ENCODE results near the gene SMYD3.

Gene SMYD3

DNA sequence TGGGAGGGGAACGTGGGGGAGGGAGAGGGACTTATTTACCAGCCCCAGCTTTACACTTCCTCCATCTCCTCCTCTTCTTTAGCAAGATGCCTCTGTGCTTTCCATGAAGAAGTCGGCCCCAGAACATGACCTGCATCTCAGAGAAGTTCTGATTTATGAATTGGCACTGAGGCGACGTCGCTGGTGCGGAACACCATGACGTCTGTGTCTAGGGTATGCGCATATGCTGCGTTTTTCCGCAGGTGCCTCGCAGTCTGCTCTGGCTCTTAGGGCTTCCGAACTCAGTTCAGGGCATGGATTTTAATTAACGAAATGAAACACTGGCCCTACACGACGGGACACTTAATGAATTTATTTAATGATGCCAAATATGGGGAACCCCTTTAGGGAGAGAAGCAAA, 510.3 kb downstream of the SMYD3 start:
- no peaks in the 10 kb centered on the region for H3K36me3 ChIP-seq (ENCODE audit: control insufficient read depth, insufficient read depth, low read length)
- TF ChIP-seq, protein P1, sequence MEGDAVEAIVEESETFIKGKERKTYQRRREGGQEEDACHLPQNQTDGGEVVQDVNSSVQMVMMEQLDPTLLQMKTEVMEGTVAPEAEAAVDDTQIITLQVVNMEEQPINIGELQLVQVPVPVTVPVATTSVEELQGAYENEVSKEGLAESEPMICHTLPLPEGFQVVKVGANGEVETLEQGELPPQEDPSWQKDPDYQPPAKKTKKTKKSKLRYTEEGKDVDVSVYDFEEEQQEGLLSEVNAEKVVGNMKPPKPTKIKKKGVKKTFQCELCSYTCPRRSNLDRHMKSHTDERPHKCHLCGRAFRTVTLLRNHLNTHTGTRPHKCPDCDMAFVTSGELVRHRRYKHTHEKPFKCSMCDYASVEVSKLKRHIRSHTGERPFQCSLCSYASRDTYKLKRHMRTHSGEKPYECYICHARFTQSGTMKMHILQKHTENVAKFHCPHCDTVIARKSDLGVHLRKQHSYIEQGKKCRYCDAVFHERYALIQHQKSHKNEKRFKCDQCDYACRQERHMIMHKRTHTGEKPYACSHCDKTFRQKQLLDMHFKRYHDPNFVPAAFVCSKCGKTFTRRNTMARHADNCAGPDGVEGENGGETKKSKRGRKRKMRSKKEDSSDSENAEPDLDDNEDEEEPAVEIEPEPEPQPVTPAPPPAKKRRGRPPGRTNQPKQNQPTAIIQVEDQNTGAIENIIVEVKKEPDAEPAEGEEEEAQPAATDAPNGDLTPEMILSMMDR (IDR thresholded peaks at IDR 0.05; ENCODE audit: insufficient read depth, low read length, poor library complexity, severe bottlenecking), result no peak
- DNase-seq (ENCODE audit: extremely low read depth, insufficient read length), result no peak
- H3K27me3 ChIP-seq (replicated peaks; ENCODE audit: control insufficient read depth, insufficient read depth, low read length), result no peaks in the 10 kb centered on the region
- no peak overlapping the region for H3K4me3 ChIP-seq (replicated peaks; ENCODE audit: low read depth, low read length)

- TF ChIP-seq, protein P1 (IDR thresholded peaks at IDR 0.05; ENCODE audit: insufficient read depth, low read length, poor library complexity, severe bottlenecking), result no peak
- Histone ChIP-seq H3K4me3 (replicated peaks; ENCODE audit: low read depth, low read length) (no peak overlapping the region), H3K36me3 (ENCODE audit: control insufficient read depth, insufficient read depth, low read length) (no peaks in the 10 kb centered on the region), H3K27me3 (replicated peaks; ENCODE audit: control insufficient read depth, insufficient read depth, low read length) (no peaks in the 10 kb centered on the region)
- DNase-seq (ENCODE audit: extremely low read depth, insufficient read length), result no peak
Observed at GRCh38 chr1:245995474-245995873, 511.6 kb downstream of the SMYD3 start.

GRCh38 chr1:245991266-245991665, 515.8 kb downstream of the SMYD3 start:
- Histone ChIP-seq H3K36me3 (ENCODE audit: control insufficient read depth, insufficient read depth, low read length) (no peaks in the 10 kb centered on the region), H3K4me3 (replicated peaks; ENCODE audit: low read depth, low read length) (no peak overlapping the region), H3K27me3 (replicated peaks; ENCODE audit: control insufficient read depth, insufficient read depth, low read length) (no peaks in the 10 kb centered on the region)
- no peak for DNase-seq (ENCODE audit: extremely low read depth, insufficient read length)
- TF ChIP-seq, protein P1 (IDR thresholded peaks at IDR 0.05; ENCODE audit: insufficient read depth, low read length, poor library complexity, severe bottlenecking), result no peak

DNA sequence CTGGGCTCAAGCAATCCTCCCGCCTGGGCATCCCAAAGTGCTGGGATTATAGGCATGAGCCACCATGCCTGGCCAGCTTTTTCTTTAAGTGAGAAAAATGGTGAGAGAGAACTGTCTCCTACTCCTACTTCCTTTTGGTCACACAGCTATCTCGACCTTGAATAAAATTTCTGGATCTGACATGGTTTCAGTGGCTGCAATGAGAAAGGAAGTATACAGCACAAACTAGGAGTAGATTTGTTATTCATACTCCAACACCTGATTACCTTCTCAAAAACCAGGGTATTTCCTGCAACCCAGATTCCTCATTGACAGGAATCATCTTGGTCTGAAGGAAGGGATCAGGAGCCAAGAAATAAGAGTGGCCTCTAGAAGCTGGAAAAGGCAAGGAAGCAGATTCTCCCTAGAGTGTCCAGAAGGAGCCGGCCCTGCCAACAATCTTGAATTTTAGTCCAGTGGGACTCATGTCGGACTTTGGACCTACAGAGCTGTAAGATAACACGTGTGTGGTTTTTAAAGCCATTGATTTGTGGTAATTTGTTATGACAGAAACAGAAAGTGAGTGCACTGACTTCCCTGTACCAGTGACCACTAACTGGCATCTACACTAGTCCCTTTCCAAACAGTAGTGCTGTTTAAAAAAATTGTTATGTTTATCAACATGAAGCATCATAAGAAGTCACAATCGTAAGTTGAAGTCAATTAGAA, 516.6 kb downstream of the SMYD3 start:
- TF ChIP-seq, protein P1 (IDR thresholded peaks at IDR 0.05; ENCODE audit: insufficient read depth, low read length, poor library complexity, severe bottlenecking), result no peak
- no peak overlapping the region for H3K4me3 ChIP-seq (replicated peaks; ENCODE audit: low read depth, low read length)
- DNase-seq (ENCODE audit: extremely low read depth, insufficient read length), result no peak
- H3K27me3 ChIP-seq (replicated peaks; ENCODE audit: control insufficient read depth, insufficient read depth, low read length), result no peaks in the 10 kb centered on the region
- no peaks in the 10 kb centered on the region for H3K36me3 ChIP-seq (ENCODE audit: control insufficient read depth, insufficient read depth, low read length)

GRCh38 chr1:245988393-245989078, 518.5 kb downstream of the SMYD3 start:
- no peak for DNase-seq (ENCODE audit: extremely low read depth, insufficient read length)
- Histone ChIP-seq H3K4me3 (replicated peaks; ENCODE audit: low read depth, low read length) (no peak overlapping the region), H3K36me3 (ENCODE audit: control insufficient read depth, insufficient read depth, low read length) (no peaks in the 10 kb centered on the region), H3K27me3 (replicated peaks; ENCODE audit: control insufficient read depth, insufficient read depth, low read length) (no peaks in the 10 kb centered on the region)
- TF ChIP-seq, protein P1 (IDR thresholded peaks at IDR 0.05; ENCODE audit: insufficient read depth, low read length, poor library complexity, severe bottlenecking), result no peak

Measured in GM06990 (cell line).